Kidney (tissue), 14 donors: ENCODE results near the gene C1orf35. TPM values are rescaled to one million over a fixed set of nuclear protein-coding genes. Genes with fewer than 3 reads are reported as not detected.

Experiments used
- DNase-seq, 5 donors: peaks; one replicate each; pipeline ENCODE4 v3.0.0-alpha.2; 2013 to 2020
- FAIRE-seq: peaks from 2 replicates; lab custom pipeline; 2012; peaks lifted over from hg19 to GRCh38; lab: Jason Lieb, UNC
- H3K27ac ChIP-seq, 2 donors: one replicate each; pipeline ENCODE4 v1.7.0; 2013; ENCODE audit warnings: low read depth in 2 of 2, low read length in 2 of 2, inconsistent platforms in 1 of 2
- H3K27me3 ChIP-seq: one replicate; pipeline ENCODE4 v1.7.1; 2013; ENCODE audit warnings: low read length, inconsistent platforms; ENCODE audit not compliant: control insufficient read depth, insufficient read depth
- H3K36me3 ChIP-seq, 3 donors: one replicate each; pipeline versions ENCODE4 v1.7.0 to v1.7.1; 2013; ENCODE audit warnings: low read length in 3 of 3, control low read depth in 1 of 3, inconsistent platforms in 1 of 3; ENCODE audit not compliant: insufficient read depth in 3 of 3, control insufficient read depth in 2 of 3
- H3K4me1 ChIP-seq, 3 donors: one replicate each; pipeline versions ENCODE4 v1.7.0 to v1.7.1; 2013; ENCODE audit warnings: low read length in 3 of 3, inconsistent platforms in 1 of 3, low read depth in 1 of 3; ENCODE audit not compliant: control insufficient read depth in 2 of 3, insufficient read depth in 2 of 3
- H3K4me3 ChIP-seq, 3 donors: one replicate each; pipeline versions ENCODE4 v1.7.0 to v1.8.1; 2013; ENCODE audit warnings: low read length in 3 of 3, control low read depth in 1 of 3, inconsistent platforms in 1 of 3
- H3K9ac ChIP-seq, 3 donors: one replicate each; pipeline versions ENCODE4 v1.7.0 to v1.7.1; 2013; ENCODE audit warnings: low read length in 3 of 3, control low read depth in 1 of 3, inconsistent platforms in 1 of 3
- H3K9me3 ChIP-seq, 3 donors: one replicate each; pipeline versions ENCODE4 v1.7.0 to v1.7.1; 2013; ENCODE audit warnings: low read length in 3 of 3, control low read depth in 1 of 3, inconsistent platforms in 1 of 3; ENCODE audit not compliant: control insufficient read depth in 2 of 3, insufficient read depth in 1 of 3
- CTCF ChIP-seq: IDR thresholded peaks from 3 replicates; pipeline ENCODE4 v1.5.1; 2012; ENCODE audit warnings: mild to moderate bottlenecking, moderate library complexity, borderline replicate concordance; ENCODE audit not compliant: insufficient read depth; ENCODE audit errors: extremely low read depth
- intact Hi-C: fragments of 100-400 bp; cut with DNase I; formaldehyde crosslinking; loops from one replicate; pipeline ENCODE4 v1.11.1; 2022
- polyA plus RNA-seq: library from polyadenylated mRNA; stranded (reverse); fragments of 350-450 nt; fragmentation: Illumina TruSeq; extraction: RNeasy Lipid Tissue Mini Kit (QIAGEN cat#74804); gene quantifications from one replicate; pipeline ENCODE4 v1.2.3, GENCODE V29; 2014; ENCODE audit warnings: low read depth, low replicate concordance; ENCODE audit not compliant: insufficient read depth
- total RNA-seq: library from RNA; stranded (reverse); fragmentation: NEBNext Ultra II Directional; extraction: Animal tissue kit (Norgen Biotek cat#: 25700); gene quantifications from one replicate; pipeline ENCODE4 v1.2.1, GENCODE V29; 2021
- donor health status: control.
- donor health status: control.
- donor health status: control.
- donor health status: control.
- donor health status: control.
- donor health status: DM: yes; HTN: yes; CAD: no.
- donor health status: Normal renal cell carcinoma (clear cell type).

The C1orf35 gene
- total and polyA plus RNA-seq, 2 donors from 2014 or later: 17.4 to 17.6 TPM

DNA sequence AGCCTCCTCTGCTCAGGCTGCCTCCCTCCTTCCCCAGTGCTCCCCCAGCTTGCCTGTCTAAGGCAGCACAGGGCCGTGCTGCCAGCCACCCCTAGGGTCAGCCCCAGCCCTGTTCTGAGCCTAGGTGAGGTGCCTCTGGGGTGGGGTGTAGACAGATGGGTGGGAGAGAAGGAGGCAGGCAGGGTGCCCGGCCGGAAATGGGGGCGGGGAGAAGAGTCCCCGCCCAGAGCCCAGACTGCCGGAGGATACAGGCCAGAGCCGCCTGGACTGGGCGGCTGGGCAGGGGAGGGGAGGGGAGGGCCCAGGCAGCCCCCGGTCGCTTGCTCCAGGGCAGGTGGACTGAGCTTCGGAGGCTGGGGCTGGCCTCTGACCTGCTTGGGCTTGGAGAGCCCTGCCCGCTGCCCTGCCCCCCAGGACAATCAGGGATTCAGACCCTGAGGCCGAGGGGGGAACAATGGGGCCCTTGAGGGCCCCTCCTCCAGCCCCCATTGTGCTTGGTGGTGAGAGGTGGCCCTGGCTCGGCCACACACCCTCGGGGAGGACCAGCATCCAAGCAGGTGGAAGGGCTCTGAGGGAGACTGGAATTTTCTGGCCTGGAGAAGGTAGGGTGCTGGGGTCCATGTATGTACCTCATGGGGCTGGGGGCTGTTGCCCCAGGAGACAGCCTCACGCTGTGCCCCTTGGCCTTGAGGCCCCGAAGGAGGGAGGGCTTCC, 46.4 kb upstream of the C1orf35 start, which contains the start of gene GJC2:
Gene GJC2 (plus strand): TSS at position 525 of the 714 bp plus-strand sequence. CDS start 7,829 bp downstream, outside the sequence.
- DNase-seq (peak in 4 of 5 donors; percentile 31 to 86 (median 66)), FAIRE-seq (no peak)
- Histone ChIP-seq H3K9ac (peak within 1 kb of the TSS in 1 of 3 donors; percentile 19), H3K27ac (peak within 1 kb of the TSS; percentile 57 to 75), H3K9me3 (no peaks in the 10 kb centered on the region), H3K4me3 (no peak within 1 kb of the TSS), H3K27me3 (no peaks in the 10 kb centered on the region), H3K36me3 (peaks cover 0 to 13% (median 0%) of the 10 kb centered on the region in 3 donors), H3K4me1 (peaks cover 0 to 25% (median 6%) of the 10 kb centered on the region in 3 donors)
- intact Hi-C loops: no loop called here
- TF ChIP-seq CTCF: no peak

- FAIRE-seq (no peak), DNase-seq (peak in 1 of 5 donors; percentile 66)
- Histone ChIP-seq H3K9ac (peak overlapping the region in 1 of 3 donors; percentile 19), H3K27ac (peak overlapping the region; percentile 57 to 75), H3K4me1 (peaks cover 0 to 28% (median 6%) of the 10 kb centered on the region in 3 donors), H3K4me3 (no peak overlapping the region), H3K9me3 (no peaks in the 10 kb centered on the region), H3K36me3 (peaks cover 0 to 13% (median 0%) of the 10 kb centered on the region in 3 donors), H3K27me3 (no peaks in the 10 kb centered on the region)
- no peak for TF ChIP-seq CTCF
- intact Hi-C loops: no loop called here
These were observed 45.8 kb upstream of the C1orf35 start for GRCh38 chr1:228148935-228149405.

- no peaks in the 10 kb centered on the region for H3K9me3 ChIP-seq
- TF ChIP-seq CTCF: no peak
- DNase-seq (peak in 2 of 5 donors; percentile 41 to 68), FAIRE-seq (no peak)
- H3K27ac ChIP-seq: peak overlapping the region in 1 of 2 donors; percentile 75
- peaks cover 0 to 35% (median 7%) of the 10 kb centered on the region in 3 donors for H3K4me1 ChIP-seq
- no peak overlapping the region for H3K9ac ChIP-seq
- no peaks in the 10 kb centered on the region for H3K27me3 ChIP-seq
- H3K4me3 ChIP-seq: no peak overlapping the region
- intact Hi-C loops: no loop called here
- H3K36me3 ChIP-seq: peaks cover 0 to 13% (median 0%) of the 10 kb centered on the region in 3 donors
These were observed 45.2 kb upstream of the C1orf35 start for GRCh38 chr1:228148196-228148861.
